Endothelial cell of umbilical vein (primary cell): ENCODE results near the gene FBLIM1. TPM values are rescaled to one million over a fixed set of nuclear protein-coding genes. Genes with fewer than 3 reads are reported as not detected.

Experiments
- BruUV-seq: library from RNA; stranded (reverse); fragments of 400-500 nt; replicated peaks from 2 replicates; lab custom pipeline; 2021; lab: Mats Ljungman, UMichigan
- CTCF ChIA-PET: fragments of 300-600, 350-600 bp; sonication (Branson Sonifier 250); formaldehyde crosslinking; loops from one replicate; lab custom pipeline; 2021; ENCODE audit warnings: antibody characterized with exemption, inconsistent platforms; lab: Charles Lee
- POLR2A ChIA-PET: fragments of 300-600, 350-600 bp; sonication (Branson Sonifier 250); formaldehyde crosslinking; loops from one replicate; lab custom pipeline; 2021; ENCODE audit warnings: antibody characterized with exemption, inconsistent platforms; lab: Charles Lee
- DNase-seq: peaks from one replicate; pipeline ENCODE4 v3.0.0-alpha.2; 2011; ENCODE audit warnings: low read depth, low spot score
- FAIRE-seq: peaks from 2 replicates; lab custom pipeline; 2011; peaks lifted over from hg19 to GRCh38; lab: Jason Lieb, UNC
- H2AFZ ChIP-seq: 2 replicates; pipeline ENCODE4 v1.6.0; 2012; ENCODE audit warnings: low read depth, low read length, control low read depth, inconsistent platforms
- H3K27ac ChIP-seq: 2 replicates; pipeline ENCODE4 v1.5.1; 2011; ENCODE audit warnings: low read depth, mild to moderate bottlenecking, control low read depth, low read length, moderate library complexity; ENCODE audit not compliant: insufficient read depth
- H3K27me3 ChIP-seq, 2 experiments: 2 replicates each; pipeline versions ENCODE4 v1.6.0 to v1.6.1; 2011; ENCODE audit warnings: low read length in 2 of 2, mixed read lengths in 1 of 2; ENCODE audit not compliant: control insufficient read depth in 2 of 2, insufficient read depth in 2 of 2
- H3K36me3 ChIP-seq, 2 experiments: 2 replicates in 1 of 2; 3 replicates in 1 of 2; pipeline ENCODE4 v1.5.1; 2011; ENCODE audit warnings: low read length in 2 of 2, mild to moderate bottlenecking in 1 of 2, moderate library complexity in 1 of 2; ENCODE audit not compliant: control insufficient read depth in 2 of 2, insufficient read depth in 2 of 2; ENCODE audit errors: extremely low read depth in 1 of 2
- H3K4me1 ChIP-seq: 3 replicates; pipeline ENCODE4 v1.5.1; 2011; ENCODE audit warnings: mild to moderate bottlenecking, low read length; ENCODE audit not compliant: control insufficient read depth, insufficient read depth; ENCODE audit errors: extremely low read depth
- H3K4me2 ChIP-seq: 2 replicates; pipeline ENCODE4 v1.6.1; 2011; ENCODE audit warnings: low read length, control low read depth, mixed read lengths; ENCODE audit not compliant: insufficient read depth
- H3K4me3 ChIP-seq, 3 experiments: fragments of 200-600 bp in 1 of 3; sonication (generic), shearing (Covaris generic) in 1 of 3; replicated peaks in 1 of 3; 2 replicates each; pipeline ENCODE4 v1.5.1; 2011 to 2016; ENCODE audit warnings: control low read depth in 3 of 3, low read length in 3 of 3, mild to moderate bottlenecking in 2 of 3, inconsistent platforms in 1 of 3, low read depth in 1 of 3, moderate library complexity in 1 of 3; ENCODE audit not compliant: insufficient read depth in 1 of 3
- H3K79me2 ChIP-seq: 2 replicates; pipeline ENCODE4 v1.6.0; 2012; ENCODE audit warnings: low read length, inconsistent platforms; ENCODE audit not compliant: control insufficient read depth, insufficient read depth
- H3K9ac ChIP-seq: replicated peaks from 2 replicates; pipeline ENCODE3; 2011; ENCODE audit warnings: low read length, control low read depth; ENCODE audit not compliant: insufficient read depth; ENCODE audit errors: extremely low read depth
- H3K9me1 ChIP-seq: replicated peaks from 3 replicates; pipeline ENCODE4 v1.6.0; 2011; ENCODE audit warnings: mild to moderate bottlenecking, low read length; ENCODE audit not compliant: control insufficient read depth, insufficient read depth; ENCODE audit errors: extremely low read depth
- H3K9me3 ChIP-seq: replicated peaks from 2 replicates; pipeline ENCODE4 v1.5.1; 2012; ENCODE audit warnings: low read length, inconsistent platforms; ENCODE audit not compliant: control insufficient read depth, insufficient read depth
- H4K20me1 ChIP-seq: replicated peaks from 2 replicates; pipeline ENCODE3; 2011; ENCODE audit warnings: mild to moderate bottlenecking, low read length; ENCODE audit not compliant: control insufficient read depth, insufficient read depth; ENCODE audit errors: extremely low read depth
- EZH2 ChIP-seq: IDR thresholded peaks from 2 replicates; pipeline ENCODE4 v1.6.1; 2012; ENCODE audit warnings: borderline replicate concordance, low read depth, mild to moderate bottlenecking, moderate library complexity, low read length, inconsistent platforms; ENCODE audit not compliant: severe bottlenecking
- FOS ChIP-seq: IDR thresholded peaks from 2 replicates; pipeline ENCODE4 v1.6.1; 2011; ENCODE audit warnings: mild to moderate bottlenecking, low read length, moderate library complexity, borderline replicate concordance; ENCODE audit not compliant: insufficient read depth
- GATA2 ChIP-seq: IDR thresholded peaks from 2 replicates; pipeline ENCODE4 v1.7.0; 2011; ENCODE audit warnings: low read depth, mild to moderate bottlenecking, moderate library complexity, mixed read lengths, low read length; ENCODE audit not compliant: insufficient read length, insufficient read depth
- JUN ChIP-seq: IDR thresholded peaks from 2 replicates; pipeline ENCODE4 v1.6.1; 2011; ENCODE audit warnings: borderline replicate concordance, low read depth; ENCODE audit not compliant: insufficient read length, insufficient read depth
- MYC ChIP-seq: IDR thresholded peaks from one replicate; pipeline ENCODE4 v1.6.1; 2011; ENCODE audit warnings: mild to moderate bottlenecking, low read depth, low read length
- POLR2A ChIP-seq: IDR thresholded peaks from 2 replicates; pipeline ENCODE4 v1.6.1; 2012; ENCODE audit warnings: low read depth, mild to moderate bottlenecking, control low read depth, low read length
- POLR2AphosphoS5 ChIP-seq: IDR thresholded peaks from 2 replicates; pipeline ENCODE4 v1.6.1; 2012; ENCODE audit warnings: low read depth, mild to moderate bottlenecking, control low read depth, low read length, moderate library complexity; ENCODE audit not compliant: insufficient read depth
- dilution Hi-C: fragments of 300-500 bp; cut with MboI; formaldehyde crosslinking; loops from one replicate; pipeline ENCODE4 v1.15.0; 2019; ENCODE audit warnings: low sequenced_read_pairs; ENCODE audit not compliant: extremely low pct_ligation_motif_present
- intact Hi-C: fragments of 100-400 bp; cut with micrococcal nuclease; formaldehyde crosslinking; loops from one replicate; pipeline ENCODE4 v1.10.0; 2022
- polyA plus RNA-seq, 4 experiments: library from polyadenylated mRNA; depleted of rRNA in 3 of 4; stranded (reverse) in 3 of 4; unstranded in 1 of 4; fragments of >200 nt; gene quantifications; 2 replicates each; pipeline versions ENCODE4 v1.2.1 to v1.2.3, GENCODE V29; 2011 to 2012; ENCODE audit warnings: missing spikeins in 1 of 4
- total RNA-seq: library from RNA; stranded (reverse); gene quantifications from 2 replicates; pipeline ENCODE4 v1.2.3, GENCODE V29; 2021

FBLIM1 gene
- total and polyA plus RNA-seq, 2 donors (not counting 3 experiments of a cell fraction or from before 2014, with no cell fraction given), result 363 to 414 TPM

DNA sequence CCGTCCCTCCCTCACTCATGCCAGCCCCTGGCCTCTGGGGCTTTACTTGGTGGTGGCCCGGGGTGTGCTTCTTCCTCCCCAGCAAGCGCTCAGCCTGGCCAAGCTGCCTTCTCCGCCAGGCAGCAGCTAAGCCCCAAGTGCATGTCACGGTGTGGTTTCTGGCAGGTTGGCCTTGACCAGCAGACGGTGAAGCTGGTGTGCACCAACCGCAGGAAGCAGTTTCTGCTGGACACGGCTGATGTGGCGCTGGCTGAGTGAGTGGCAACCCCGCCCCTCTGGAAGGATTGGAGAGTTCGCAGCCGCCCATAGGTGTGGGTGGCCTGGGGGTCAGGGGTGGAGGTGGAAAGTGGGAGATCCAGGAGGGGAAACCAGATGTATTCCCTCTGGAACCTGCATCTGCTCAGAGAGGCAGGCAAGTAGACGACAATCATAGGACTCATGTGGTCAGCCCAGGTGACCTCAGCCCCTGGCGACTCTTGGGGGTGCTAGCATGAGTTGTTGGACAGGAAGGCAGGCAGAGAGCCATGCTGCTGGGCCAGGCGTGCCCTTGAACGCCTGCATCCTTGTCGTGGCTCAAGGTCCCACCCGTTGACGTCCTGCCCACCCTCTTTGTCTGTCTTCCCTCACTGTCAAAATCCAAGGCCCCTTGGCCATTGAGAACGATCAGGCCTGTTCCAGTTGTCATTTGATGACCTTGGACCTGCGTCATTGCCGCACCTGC lies 29.5 kb upstream of the FBLIM1 start:
- H4K20me1 ChIP-seq, result no peaks in the 10 kb centered on the region
- H3K79me2 ChIP-seq, result no peaks in the 10 kb centered on the region
- DNase-seq (no peak), FAIRE-seq (no peak)
- H3K4me1 ChIP-seq, result no peaks in the 10 kb centered on the region
- intact Hi-C loops (no loop called here), dilution Hi-C loops (no loop called here)
- no peaks in the 10 kb centered on the region for H3K9me1 ChIP-seq
- TF ChIP-seq GATA2 (no peak), MYC (no peak)
- no peak overlapping the region for H2AFZ ChIP-seq
- no peak overlapping the region for H3K4me2 ChIP-seq
- no TSS peak for BruUV-seq
- H3K9me3 ChIP-seq, result no peaks in the 10 kb centered on the region
- CTCF ChIA-PET, result no interaction called here
- no peak overlapping the region for H3K4me3 ChIP-seq
- H3K27me3 ChIP-seq, result no peaks in the 10 kb centered on the region
- H3K27ac ChIP-seq, result no peak overlapping the region
- H3K36me3 ChIP-seq, result peaks cover 9 to 64% of the 10 kb centered on the region in 2 experiments
- H3K9ac ChIP-seq, result no peak overlapping the region
- POLR2A ChIA-PET, result no interaction called here

GRCh38 chr1:15730423-15730822 lies 28.2 kb upstream of the FBLIM1 start:
- BruUV-seq, result no TSS peak
- Histone ChIP-seq H3K4me3 (no peak overlapping the region), H3K36me3 (peaks cover 9 to 66% of the 10 kb centered on the region in 2 experiments), H4K20me1 (no peaks in the 10 kb centered on the region), H3K9ac (no peak overlapping the region), H3K27ac (no peak overlapping the region), H3K4me2 (no peak overlapping the region), H3K9me1 (no peaks in the 10 kb centered on the region), H3K79me2 (no peaks in the 10 kb centered on the region), H2AFZ (no peak overlapping the region), H3K9me3 (no peaks in the 10 kb centered on the region), H3K27me3 (no peaks in the 10 kb centered on the region), H3K4me1 (no peaks in the 10 kb centered on the region)
- TF ChIP-seq FOS (no peak), GATA2 (no peak), MYC (no peak), EZH2 (no peak), POLR2A (no peak), POLR2AphosphoS5 (no peak), JUN (no peak)
- DNase-seq, result no peak
- FAIRE-seq, result no peak
- dilution Hi-C loops, result no loop called here
- ChIA-PET CTCF (interaction anchor here (0.7 kb wide), 1 partner anchor 16 kb away, joined by 3 read pairs; no protein-coding TSS in a partner anchor), POLR2A (no interaction called here)
- intact Hi-C loops, result no loop called here
